TTC549 (cell line): ENCODE measurements around the gene HLA-DQB1.
"Not testable (repeated sequence)": the region's sequence is repeated elsewhere in the genome, so short reads cannot be mapped to it uniquely, and the experiment has no call there.

ENCODE experiments used
- FAIRE-seq: peaks from 2 replicates; lab custom pipeline; 2012; peaks lifted over from hg19 to GRCh38; lab: Jason Lieb, UNC

Gene HLA-DQB1

GRCh38 chr6:32666420-32667300, at the start of gene HLA-DQB1:
Gene HLA-DQB1 (minus strand): TSS chr6:32666657. CDS start chr6:32666607, 50 bp downstream.
- FAIRE-seq = peak; percentile 85

- FAIRE-seq = no peak
Observed at GRCh38 chr6:32713241-32713640, 46.8 kb upstream of the HLA-DQB1 start.

GRCh38 chr6:32709625-32710024, 43.2 kb upstream of the HLA-DQB1 start:
- no peak for FAIRE-seq

GRCh38 chr6:32705164-32705563, 38.7 kb upstream of the HLA-DQB1 start:
- not testable (repeated sequence) for FAIRE-seq

GRCh38 chr6:32703347-32703746, 36.9 kb upstream of the HLA-DQB1 start:
- FAIRE-seq = no peak

- peak; percentile 72 for FAIRE-seq
Observed at GRCh38 chr6:32700391-32701040, 34.1 kb upstream of the HLA-DQB1 start.

- no peak for FAIRE-seq
Observed at GRCh38 chr6:32697031-32697430, 30.6 kb upstream of the HLA-DQB1 start.

- FAIRE-seq = no peak
Observed at GRCh38 chr6:32692019-32692418, 25.6 kb upstream of the HLA-DQB1 start.

GRCh38 chr6:32689531-32690501, 23.4 kb upstream of the HLA-DQB1 start:
- FAIRE-seq = no peak

GRCh38 chr6:32685603-32686002, 19.1 kb upstream of the HLA-DQB1 start:
- no peak for FAIRE-seq

GRCh38 chr6:32684246-32684645, 17.8 kb upstream of the HLA-DQB1 start:
- FAIRE-seq = no peak

GRCh38 chr6:32680055-32680454, 13.6 kb upstream of the HLA-DQB1 start:
- FAIRE-seq = no peak

GRCh38 chr6:32679492-32679891, 13.0 kb upstream of the HLA-DQB1 start:
- no peak for FAIRE-seq

- not testable (repeated sequence) for FAIRE-seq
Observed at GRCh38 chr6:32674123-32674522, 7.7 kb upstream of the HLA-DQB1 start.

GRCh38 chr6:32671908-32672307, 5.5 kb upstream of the HLA-DQB1 start:
- FAIRE-seq = not testable (repeated sequence)

GRCh38 chr6:32669893-32670292, 3.4 kb upstream of the HLA-DQB1 start:
- no peak for FAIRE-seq

- FAIRE-seq = no peak
Observed at GRCh38 chr6:32669240-32669639, 2.8 kb upstream of the HLA-DQB1 start.

GRCh38 chr6:32668226-32668747, 1.8 kb upstream of the HLA-DQB1 start:
- no peak for FAIRE-seq

GRCh38 chr6:32665661-32666060, 796 bp downstream of the HLA-DQB1 start:
- no peak for FAIRE-seq

GRCh38 chr6:32664827-32665362, 1.6 kb downstream of the HLA-DQB1 start:
- FAIRE-seq = no peak

- no peak for FAIRE-seq
Observed at GRCh38 chr6:32664354-32664753, 2.1 kb downstream of the HLA-DQB1 start.

- no peak for FAIRE-seq
Observed at GRCh38 chr6:32662836-32663235, 3.6 kb downstream of the HLA-DQB1 start.
